Activated naive CD8-positive, alpha-beta T cell (primary cell): ENCODE measurements around the gene PRR15.
A peak's percentile ranks its signal among the peaks of the same experiment; 100 is the strongest.

Experiments used
- H3K27ac Mint-ChIP-seq: one replicate; pipeline ENCODE4 v1.8.0; 2021; ENCODE audit warnings: mixed read lengths
- H3K27me3 Mint-ChIP-seq: one replicate; pipeline ENCODE4 v1.8.0; 2021; ENCODE audit warnings: mixed read lengths
- H3K36me3 Mint-ChIP-seq: one replicate; pipeline ENCODE4 v1.8.0; 2021; ENCODE audit warnings: mixed read lengths
- H3K4me1 Mint-ChIP-seq: one replicate; pipeline ENCODE4 v1.8.0; 2021; ENCODE audit warnings: low read depth, mixed read lengths
- H3K4me3 Mint-ChIP-seq: one replicate; pipeline ENCODE4 v1.8.0; 2021; ENCODE audit warnings: mild to moderate bottlenecking, mixed read lengths
- H3K9me3 Mint-ChIP-seq: one replicate; pipeline ENCODE4 v1.8.0; 2021; ENCODE audit warnings: low read depth, mixed read lengths

The PRR15 gene

DNA sequence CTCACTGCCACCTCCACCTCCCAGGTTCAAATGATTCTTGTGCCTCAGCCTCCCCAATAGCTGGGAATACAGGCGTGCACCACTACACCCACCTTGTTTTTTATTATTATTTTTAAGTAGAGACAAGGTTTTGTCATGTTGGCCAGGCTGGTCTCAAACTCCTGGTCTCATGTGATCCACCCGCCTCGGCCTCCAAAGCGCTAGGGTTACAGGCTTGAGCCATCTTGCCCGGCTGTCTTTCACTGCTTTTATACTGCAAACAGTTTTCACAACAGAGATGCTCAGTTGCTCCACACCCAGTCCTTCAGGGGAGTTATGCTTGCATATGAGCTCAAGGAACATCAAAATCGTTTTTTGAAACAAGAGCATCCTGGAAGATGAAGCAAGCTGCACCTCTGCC is 1.3 kb upstream of the PRR15 start:
- Mint-ChIP-seq H3K9me3 (no peaks in the 10 kb centered on the region), H3K27ac (no peak overlapping the region), H3K27me3 (peaks cover 32% of the 10 kb centered on the region), H3K4me3 (no peak overlapping the region), H3K4me1 (peaks cover 16% of the 10 kb centered on the region), H3K36me3 (no peaks in the 10 kb centered on the region)

DNA sequence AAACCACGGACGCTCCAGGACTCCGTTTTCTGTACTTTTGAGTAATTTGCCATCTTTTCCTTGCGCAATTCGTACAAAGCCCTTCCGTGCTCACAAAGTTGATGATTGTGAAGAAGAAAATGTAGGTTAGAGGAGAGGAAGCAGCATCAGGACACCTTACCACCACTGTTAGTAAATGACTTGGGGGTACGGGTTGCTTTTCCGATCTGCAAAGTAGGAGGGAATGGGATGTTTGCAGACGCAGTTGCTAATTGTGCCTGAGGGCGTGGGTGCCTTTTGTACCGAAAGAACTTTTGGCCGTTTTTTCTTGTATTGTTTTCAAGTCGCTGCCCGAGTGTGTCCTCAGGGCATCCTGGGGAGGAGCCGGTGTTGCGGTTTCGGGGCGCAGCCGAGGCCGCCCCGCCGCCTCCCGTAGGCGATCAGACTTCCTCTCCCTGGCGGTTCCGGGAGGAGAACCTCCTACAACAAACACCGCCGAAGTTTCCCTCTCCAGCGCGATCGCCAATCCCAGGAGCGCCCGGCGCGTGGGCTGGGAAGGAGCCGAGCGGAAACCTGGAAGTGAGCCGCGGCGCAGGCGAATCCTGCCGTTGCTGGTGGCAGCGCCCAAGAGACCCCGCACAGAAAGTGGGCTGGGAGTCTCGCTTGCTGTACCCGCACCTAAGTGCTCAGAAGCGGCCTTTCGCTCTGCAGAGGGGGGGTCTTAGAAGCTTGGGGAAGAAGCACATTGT is 1.0 kb downstream of the PRR15 start:
- Mint-ChIP-seq H3K36me3 (no peaks in the 10 kb centered on the region), H3K4me3 (peak overlapping the region; percentile 77), H3K9me3 (no peaks in the 10 kb centered on the region), H3K4me1 (peaks cover 16% of the 10 kb centered on the region), H3K27me3 (peaks cover 38% of the 10 kb centered on the region), H3K27ac (no peak overlapping the region)

DNA sequence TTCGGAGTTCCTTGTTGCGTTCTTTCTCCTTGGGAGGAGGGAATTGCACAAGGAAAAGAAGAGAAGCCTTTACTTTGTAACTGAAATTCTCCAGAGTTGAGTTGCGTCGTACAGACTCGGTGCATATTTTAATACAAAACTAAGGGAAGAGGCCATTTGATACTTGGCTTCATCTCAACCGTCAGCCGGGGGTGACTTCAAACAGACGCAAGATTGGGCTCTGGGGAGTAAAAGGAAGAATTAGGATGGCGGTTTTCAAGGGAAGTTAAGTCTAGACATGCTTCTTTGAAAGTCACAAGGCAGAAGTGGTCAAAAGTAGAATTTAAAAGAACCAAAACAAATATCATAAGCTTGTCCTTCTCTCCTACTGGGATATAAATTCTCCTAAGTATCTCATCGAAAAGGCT is 1.6 kb downstream of the PRR15 start:
- Mint-ChIP-seq H3K4me1 (peaks cover 16% of the 10 kb centered on the region), H3K4me3 (peak overlapping the region; percentile 77), H3K9me3 (no peaks in the 10 kb centered on the region), H3K27me3 (peaks cover 39% of the 10 kb centered on the region), H3K36me3 (no peaks in the 10 kb centered on the region), H3K27ac (no peak overlapping the region)

DNA sequence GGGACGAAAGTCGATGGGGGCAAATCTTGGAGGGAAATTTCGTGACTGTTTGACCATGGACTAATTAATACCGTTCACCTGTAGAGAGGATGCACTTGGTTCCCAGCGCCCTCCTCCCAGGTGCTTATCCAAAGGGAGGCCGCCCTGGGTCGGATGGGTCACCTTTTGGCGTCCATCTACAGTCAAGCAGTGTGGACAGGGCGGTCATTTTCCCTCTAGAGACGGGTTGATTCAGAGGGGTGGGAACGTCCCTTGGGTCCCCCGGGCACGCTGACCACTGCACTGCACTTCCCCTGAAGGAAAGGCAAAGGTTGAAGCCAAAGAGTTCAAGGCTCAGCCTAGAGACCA is 2.0 kb downstream of the PRR15 start:
- H3K36me3 Mint-ChIP-seq, result no peaks in the 10 kb centered on the region
- H3K4me1 Mint-ChIP-seq, result peaks cover 16% of the 10 kb centered on the region
- H3K4me3 Mint-ChIP-seq, result peak overlapping the region; percentile 77
- H3K27ac Mint-ChIP-seq, result no peak overlapping the region
- H3K9me3 Mint-ChIP-seq, result no peaks in the 10 kb centered on the region
- peaks cover 39% of the 10 kb centered on the region for H3K27me3 Mint-ChIP-seq

DNA sequence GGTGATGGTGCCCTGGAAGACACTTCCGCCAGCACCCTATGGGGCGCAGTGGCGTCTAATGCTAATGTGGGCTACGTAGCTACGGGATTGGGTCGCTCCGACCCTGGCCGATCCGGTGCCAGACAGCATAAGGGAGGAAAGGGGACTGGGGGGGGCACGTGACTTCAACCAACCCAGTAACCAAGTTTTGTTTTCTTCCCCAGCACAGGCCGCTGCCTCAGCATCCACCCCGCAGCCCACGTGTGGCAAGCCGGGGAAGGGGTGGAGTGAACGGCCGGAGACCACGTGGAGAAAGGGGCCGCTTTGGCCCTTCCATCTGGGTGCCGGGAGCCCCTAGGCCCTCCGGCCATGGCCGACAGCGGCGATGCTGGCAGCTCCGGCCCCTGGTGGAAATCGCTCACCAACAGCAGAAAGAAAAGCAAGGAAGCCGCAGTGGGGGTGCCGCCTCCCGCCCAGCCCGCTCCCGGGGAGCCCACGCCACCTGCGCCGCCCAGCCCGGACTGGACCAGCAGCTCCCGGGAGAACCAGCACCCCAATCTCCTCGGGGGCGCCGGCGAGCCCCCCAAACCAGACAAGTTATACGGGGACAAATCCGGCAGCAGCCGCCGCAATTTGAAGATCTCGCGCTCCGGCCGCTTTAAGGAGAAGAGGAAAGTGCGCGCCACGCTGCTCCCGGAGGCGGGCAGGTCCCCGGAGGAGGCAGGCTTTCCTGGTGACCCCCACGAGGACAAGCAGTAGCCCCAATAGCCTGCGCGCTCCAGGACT is 2.5 kb downstream of the PRR15 start:
- Mint-ChIP-seq H3K27me3 (peaks cover 38% of the 10 kb centered on the region), H3K27ac (no peak overlapping the region), H3K4me1 (peaks cover 16% of the 10 kb centered on the region), H3K36me3 (no peaks in the 10 kb centered on the region), H3K4me3 (peak overlapping the region; percentile 77), H3K9me3 (no peaks in the 10 kb centered on the region)

DNA sequence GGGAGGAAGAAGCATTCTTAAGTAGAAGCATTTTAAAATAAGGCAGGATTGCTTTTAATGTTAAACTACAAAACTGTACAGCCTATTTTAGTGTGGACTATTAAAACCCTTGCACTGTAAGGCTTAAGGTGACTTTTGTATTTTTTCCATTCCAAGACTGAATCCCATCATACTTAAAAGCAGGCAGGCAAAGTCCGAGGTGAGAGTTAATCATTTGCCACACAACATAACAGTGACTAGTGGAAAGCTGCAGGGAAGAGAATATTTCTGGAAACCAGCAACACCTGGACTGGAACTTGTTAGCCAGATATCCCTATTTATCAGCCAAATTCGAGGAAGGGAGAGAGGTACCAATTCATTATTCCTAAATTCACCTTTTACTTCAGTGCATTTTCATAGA is 3.5 kb downstream of the PRR15 start:
- no peaks in the 10 kb centered on the region for H3K36me3 Mint-ChIP-seq
- H3K9me3 Mint-ChIP-seq, result no peaks in the 10 kb centered on the region
- H3K27ac Mint-ChIP-seq, result no peak overlapping the region
- no peak overlapping the region for H3K4me3 Mint-ChIP-seq
- peaks cover 33% of the 10 kb centered on the region for H3K27me3 Mint-ChIP-seq
- H3K4me1 Mint-ChIP-seq, result peaks cover 16% of the 10 kb centered on the region

DNA sequence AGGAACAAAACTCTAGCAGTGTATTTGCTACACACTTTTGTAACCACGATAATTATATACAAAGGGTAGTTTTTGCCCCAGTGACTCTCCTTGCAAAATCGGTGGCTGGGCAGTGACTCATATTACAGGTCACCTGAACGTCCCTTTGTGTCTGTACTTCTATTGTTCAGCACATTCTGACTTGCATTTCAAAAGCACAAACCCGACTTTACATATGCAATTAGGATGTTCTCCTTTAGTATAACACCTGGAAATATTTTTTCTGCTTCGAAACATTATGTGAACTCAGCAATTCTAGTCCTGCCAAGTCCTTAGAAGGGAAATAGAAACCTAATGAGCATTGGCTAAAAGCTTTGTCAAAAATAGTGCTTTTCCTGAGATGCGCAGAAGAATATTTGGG is 6.0 kb downstream of the PRR15 start:
- Mint-ChIP-seq H3K27ac (no peak overlapping the region), H3K36me3 (no peaks in the 10 kb centered on the region)

DNA sequence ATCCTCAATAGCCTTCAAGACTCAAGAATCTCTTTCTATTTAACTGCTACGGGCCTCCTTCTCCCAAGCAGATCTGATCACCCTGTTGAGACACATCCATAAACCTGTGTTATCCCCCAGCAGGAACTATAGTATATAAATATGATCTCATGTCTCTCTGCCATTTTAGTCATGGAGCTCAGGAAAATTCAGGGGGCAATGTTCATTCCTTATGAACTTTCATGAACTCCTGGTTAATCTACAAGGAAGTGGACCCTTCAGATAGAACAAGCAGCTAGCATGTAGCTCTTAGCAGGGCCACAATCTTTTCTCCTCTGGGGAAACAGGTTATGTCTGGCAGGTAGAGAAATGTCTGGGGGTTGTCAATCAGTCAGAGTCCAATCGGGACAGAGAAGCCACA is 8.9 kb downstream of the PRR15 start:
- H3K4me1 Mint-ChIP-seq, result no peaks in the 10 kb centered on the region
- H3K4me3 Mint-ChIP-seq, result no peak overlapping the region
- peaks cover 21% of the 10 kb centered on the region for H3K27me3 Mint-ChIP-seq
- no peaks in the 10 kb centered on the region for H3K9me3 Mint-ChIP-seq
- H3K27ac Mint-ChIP-seq, result no peak overlapping the region
- H3K36me3 Mint-ChIP-seq, result no peaks in the 10 kb centered on the region

More for the DNA sequence above, 6.0 kb downstream of the PRR15 start:
- H3K27me3 Mint-ChIP-seq, result peaks cover 33% of the 10 kb centered on the region
- H3K9me3 Mint-ChIP-seq, result no peaks in the 10 kb centered on the region
- H3K4me1 Mint-ChIP-seq, result peaks cover 8% of the 10 kb centered on the region
- H3K4me3 Mint-ChIP-seq, result no peak overlapping the region

DNA sequence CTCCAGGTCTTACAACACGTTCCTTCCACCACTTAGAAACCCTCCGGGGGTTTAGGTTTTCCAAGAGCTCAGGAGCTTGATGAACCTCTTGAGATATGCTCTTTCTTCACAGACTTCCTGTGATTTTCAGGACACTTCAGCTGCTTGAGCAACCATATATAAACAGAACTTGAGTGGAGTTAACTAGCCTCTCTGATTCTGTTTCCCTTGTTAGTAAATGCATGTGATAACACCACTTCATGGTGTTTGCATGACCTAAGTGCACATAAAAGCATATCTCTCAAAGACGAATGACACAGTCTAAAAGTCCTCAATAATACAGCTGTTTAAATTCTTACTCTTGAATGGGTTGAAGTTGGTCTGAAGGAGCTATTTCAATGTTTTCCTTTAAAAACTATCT is 9.9 kb downstream of the PRR15 start:
- Mint-ChIP-seq H3K4me3 (no peak overlapping the region), H3K36me3 (no peaks in the 10 kb centered on the region), H3K27me3 (peaks cover 19% of the 10 kb centered on the region), H3K27ac (no peak overlapping the region), H3K9me3 (no peaks in the 10 kb centered on the region), H3K4me1 (no peaks in the 10 kb centered on the region)

DNA sequence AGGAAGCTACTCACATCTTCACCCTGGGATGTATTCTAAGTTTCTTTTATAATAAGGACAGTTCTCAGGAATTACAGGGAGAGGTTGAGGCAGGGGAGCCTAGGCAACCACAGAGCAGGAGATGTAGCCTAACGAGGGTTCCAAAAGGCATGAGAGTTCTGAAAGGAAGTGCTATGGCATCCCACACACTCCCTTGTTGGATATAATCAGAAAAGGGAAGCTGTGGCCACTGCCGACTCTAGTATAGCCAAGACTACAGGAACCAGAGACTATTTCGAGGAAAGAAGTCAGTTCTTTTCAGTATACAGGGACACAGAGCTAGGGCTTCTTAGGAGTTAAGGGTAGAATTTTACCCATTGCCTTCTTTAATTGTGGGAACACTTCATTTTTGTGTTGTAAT is 11.0 kb downstream of the PRR15 start:
- H3K36me3 Mint-ChIP-seq, result no peaks in the 10 kb centered on the region
- H3K4me1 Mint-ChIP-seq, result no peaks in the 10 kb centered on the region
- no peaks in the 10 kb centered on the region for H3K9me3 Mint-ChIP-seq
- H3K27me3 Mint-ChIP-seq, result peaks cover 16% of the 10 kb centered on the region
- no peak overlapping the region for H3K4me3 Mint-ChIP-seq
- no peak overlapping the region for H3K27ac Mint-ChIP-seq

DNA sequence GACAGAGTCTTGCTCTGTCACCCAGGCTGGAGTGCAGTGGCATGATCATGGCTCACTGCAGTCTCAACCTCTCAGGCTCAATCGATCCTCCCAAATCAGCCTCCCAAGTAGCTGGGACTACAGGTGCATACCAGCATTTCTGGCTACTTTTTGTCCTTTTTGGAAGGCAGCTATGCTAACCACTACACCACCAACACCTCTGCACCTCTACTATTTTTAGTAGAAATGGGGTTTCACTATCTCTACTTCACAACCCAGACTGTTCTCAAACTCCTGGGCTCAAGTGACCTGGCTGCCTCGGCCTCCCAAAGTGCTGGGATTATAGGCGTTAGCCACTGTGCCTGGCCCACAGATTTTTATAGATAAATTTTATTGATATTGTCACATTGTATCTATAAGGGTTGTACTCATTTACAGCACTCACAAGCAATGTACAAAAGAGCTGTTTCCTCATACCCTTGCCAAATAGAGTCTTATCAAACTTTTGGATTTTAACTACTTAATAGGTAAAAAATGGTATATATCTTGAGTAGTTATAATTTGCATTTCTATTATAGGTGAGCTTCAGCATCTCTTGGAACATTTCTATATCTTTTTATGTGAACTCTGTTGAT is 23.7 kb downstream of the PRR15 start:
- Mint-ChIP-seq H3K27ac (no peak overlapping the region), H3K4me3 (no peak overlapping the region), H3K36me3 (no peaks in the 10 kb centered on the region), H3K27me3 (peaks cover 7% of the 10 kb centered on the region), H3K4me1 (no peaks in the 10 kb centered on the region), H3K9me3 (no peaks in the 10 kb centered on the region)

DNA sequence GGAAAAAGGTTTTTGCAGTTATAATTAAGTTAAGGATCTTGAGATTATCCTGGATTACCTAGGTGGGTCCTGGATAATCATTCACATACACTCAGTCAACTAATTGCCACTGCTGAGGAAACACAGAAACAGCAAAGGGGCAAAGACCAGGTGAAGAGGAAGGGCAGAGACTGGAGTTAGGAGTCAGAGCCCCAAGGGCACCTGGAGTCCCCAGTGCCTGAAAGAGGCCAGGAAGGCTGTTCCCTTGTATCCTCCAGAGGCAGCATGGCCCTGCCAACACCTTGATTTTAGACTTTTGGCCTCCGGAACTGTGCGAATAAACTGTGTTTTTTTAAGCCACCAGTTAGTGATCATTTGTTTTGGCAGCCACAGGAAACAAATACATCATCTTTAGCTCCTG is 24.6 kb downstream of the PRR15 start:
- Mint-ChIP-seq H3K4me1 (no peaks in the 10 kb centered on the region), H3K4me3 (no peak overlapping the region), H3K36me3 (no peaks in the 10 kb centered on the region), H3K27ac (no peak overlapping the region), H3K9me3 (no peaks in the 10 kb centered on the region), H3K27me3 (peaks cover 7% of the 10 kb centered on the region)

DNA sequence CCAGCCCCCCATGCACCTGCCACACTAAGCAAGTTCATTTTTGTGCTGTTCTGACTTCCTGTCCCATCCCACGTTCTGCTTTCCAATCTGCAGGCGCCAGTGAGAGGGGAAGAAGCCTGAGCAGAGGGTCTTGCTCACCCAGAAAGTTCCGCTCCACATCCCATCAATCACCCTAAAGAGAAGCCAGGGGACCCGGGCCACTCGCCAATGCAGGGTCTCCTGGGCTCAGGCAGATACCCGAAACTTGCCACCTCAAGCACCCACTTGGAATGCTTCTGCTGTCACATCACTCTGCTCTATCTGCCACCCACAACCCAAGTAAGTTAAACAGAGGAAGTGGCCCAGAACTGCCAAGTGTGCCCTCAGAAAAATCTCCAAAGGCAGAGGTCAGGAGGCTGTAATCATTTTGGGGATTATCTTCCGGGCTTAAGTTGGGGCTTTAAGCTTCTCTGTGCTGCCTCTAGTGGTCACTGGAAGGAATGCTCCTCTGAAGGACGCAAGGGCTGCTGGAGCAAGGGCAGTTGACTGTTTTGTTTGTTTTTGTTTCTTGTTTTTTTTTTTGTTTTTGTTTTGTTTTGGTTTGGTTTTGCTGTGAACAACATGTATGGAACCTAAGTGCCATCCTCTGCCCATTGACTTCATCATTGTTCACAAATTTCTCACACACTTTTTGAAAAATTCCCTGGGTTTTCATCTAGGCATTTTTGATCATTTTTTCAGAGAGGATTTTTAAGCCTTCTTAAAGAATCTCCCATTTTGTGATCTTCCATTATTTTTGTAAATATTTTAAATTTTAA is 25.5 kb downstream of the PRR15 start:
- Mint-ChIP-seq H3K9me3 (no peaks in the 10 kb centered on the region), H3K36me3 (no peaks in the 10 kb centered on the region), H3K27me3 (peaks cover 7% of the 10 kb centered on the region), H3K27ac (no peak overlapping the region), H3K4me1 (no peaks in the 10 kb centered on the region), H3K4me3 (no peak overlapping the region)

DNA sequence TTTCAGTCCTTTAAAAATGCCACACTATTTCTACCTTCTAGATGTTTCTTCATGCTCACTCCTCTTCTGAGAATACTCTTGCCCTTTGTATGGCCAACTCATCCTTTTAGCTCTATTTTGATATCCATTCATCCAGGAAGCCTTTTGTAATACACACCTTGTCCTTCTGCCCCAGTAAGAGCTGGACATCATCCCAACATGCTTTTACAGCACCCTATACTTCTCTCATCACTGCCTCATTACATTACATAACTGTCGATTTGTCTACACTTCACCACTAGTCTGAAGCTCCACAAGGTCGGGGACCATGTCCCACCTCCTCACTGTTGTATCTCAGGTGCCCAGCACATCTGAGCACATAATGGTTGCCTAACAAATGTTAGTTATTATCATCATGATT is 29.2 kb downstream of the PRR15 start:
- Mint-ChIP-seq H3K27ac (no peak overlapping the region), H3K27me3 (peaks cover 9% of the 10 kb centered on the region), H3K9me3 (no peaks in the 10 kb centered on the region), H3K36me3 (no peaks in the 10 kb centered on the region), H3K4me3 (no peak overlapping the region), H3K4me1 (no peaks in the 10 kb centered on the region)

DNA sequence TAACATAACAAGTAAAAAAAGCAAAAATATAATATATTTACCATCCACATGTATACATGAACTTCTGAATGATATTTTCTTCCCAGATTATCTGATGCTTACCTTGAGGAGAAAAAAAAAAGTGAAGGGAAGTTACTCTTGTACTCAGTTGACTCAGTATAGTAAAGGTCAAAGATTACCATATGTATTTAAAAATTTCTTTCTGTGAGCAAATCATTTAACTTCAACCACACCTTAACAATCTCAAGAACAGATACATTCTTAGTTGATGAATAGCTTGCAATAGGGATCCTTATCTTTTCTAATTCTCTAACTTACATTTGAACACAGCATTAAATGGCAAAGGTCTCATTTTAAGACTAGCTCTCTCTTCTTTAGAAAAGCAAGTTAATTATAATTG is 29.8 kb downstream of the PRR15 start:
- no peak overlapping the region for H3K27ac Mint-ChIP-seq
- no peak overlapping the region for H3K4me3 Mint-ChIP-seq
- H3K9me3 Mint-ChIP-seq, result no peaks in the 10 kb centered on the region
- no peaks in the 10 kb centered on the region for H3K36me3 Mint-ChIP-seq
- peaks cover 8% of the 10 kb centered on the region for H3K27me3 Mint-ChIP-seq
- no peaks in the 10 kb centered on the region for H3K4me1 Mint-ChIP-seq
